GM19240 (cell line): ENCODE measurements around the gene CDK5RAP2.

ENCODE experiments used
- DNase-seq: peaks from one replicate; pipeline ENCODE4 v3.0.0; 2011; ENCODE audit warnings: low spot score; ENCODE audit not compliant: insufficient read length

The CDK5RAP2 gene

GRCh38 chr9:120385606-120386389 is 194.2 kb downstream of the CDK5RAP2 start:
- DNase-seq = no peak

- DNase-seq = no peak
Measured at GRCh38 chr9:120384925-120385272, 195.1 kb downstream of the CDK5RAP2 start.

GRCh38 chr9:120383999-120384924 is 195.7 kb downstream of the CDK5RAP2 start:
- DNase-seq = no peak

- DNase-seq = no peak
Measured at GRCh38 chr9:120383611-120383998, 196.4 kb downstream of the CDK5RAP2 start.

- no peak for DNase-seq
Measured at GRCh38 chr9:120382453-120382852, 197.5 kb downstream of the CDK5RAP2 start.

- no peak for DNase-seq
Measured at GRCh38 chr9:120381839-120382238, 198.1 kb downstream of the CDK5RAP2 start.

GRCh38 chr9:120379611-120380010 is 200.4 kb downstream of the CDK5RAP2 start:
- DNase-seq = no peak

- no peak for DNase-seq
Measured at GRCh38 chr9:120378680-120379079, 201.3 kb downstream of the CDK5RAP2 start.

- no peak for DNase-seq
Measured at GRCh38 chr9:120377268-120378159, 202.5 kb downstream of the CDK5RAP2 start.

GRCh38 chr9:120376101-120376500 is 203.9 kb downstream of the CDK5RAP2 start:
- DNase-seq = no peak

- no peak for DNase-seq
Measured at GRCh38 chr9:120375316-120375715, 204.7 kb downstream of the CDK5RAP2 start.

- no peak for DNase-seq
Measured at GRCh38 chr9:120374817-120375216, 205.2 kb downstream of the CDK5RAP2 start.

GRCh38 chr9:120374239-120374638 is 205.7 kb downstream of the CDK5RAP2 start:
- DNase-seq = no peak

- DNase-seq = no peak
Measured at GRCh38 chr9:120372040-120372439, 207.9 kb downstream of the CDK5RAP2 start.

- no peak for DNase-seq
Measured at GRCh38 chr9:120369608-120370220, 210.3 kb downstream of the CDK5RAP2 start.

- no peak for DNase-seq
Measured at GRCh38 chr9:120368799-120369198, 211.2 kb downstream of the CDK5RAP2 start.

- no peak for DNase-seq
Measured at GRCh38 chr9:120366644-120367019, 213.3 kb downstream of the CDK5RAP2 start.

- no peak for DNase-seq
Measured at GRCh38 chr9:120365386-120365785, 214.6 kb downstream of the CDK5RAP2 start.

- DNase-seq = no peak
Measured at GRCh38 chr9:120363697-120364096, 216.3 kb downstream of the CDK5RAP2 start.

- DNase-seq = no peak
Measured at GRCh38 chr9:120362446-120362845, 217.5 kb downstream of the CDK5RAP2 start.

GRCh38 chr9:120361551-120361950 is 218.4 kb downstream of the CDK5RAP2 start:
- no peak for DNase-seq
